GM23338 (cell line): ENCODE data around the gene GON7. TPM values are rescaled to one million over a fixed set of nuclear protein-coding genes. Genes with fewer than 3 reads are reported as not detected.
A peak's percentile ranks its signal among the peaks of the same experiment; 100 is the strongest.

Experiments used
- ATAC-seq: fragments of 200-7000 bp; cut with Tn5 transposase; 3 replicates; pipeline ENCODE4 v1.9.1; 2020
- DNase-seq: peaks from one replicate; pipeline ENCODE4 v3.0.0-alpha.2; 2015; ENCODE audit warnings: low spot score
- H2AFZ ChIP-seq: fragments of 200-600 bp; sonication (generic); 2 replicates; pipeline ENCODE4 v1.8.0; 2016; ENCODE audit warnings: antibody characterized with exemption, mild to moderate bottlenecking, moderate library complexity
- H3F3A ChIP-seq: fragments of 200-600 bp; sonication (generic); replicated peaks from 2 replicates; pipeline ENCODE4 v1.8.0; 2017; ENCODE audit warnings: antibody characterized with exemption, mixed run types, low read depth
- H3K27ac ChIP-seq: fragments of 200-600 bp; sonication (generic); 2 replicates; pipeline ENCODE4 v1.6.1; 2016; ENCODE audit warnings: low read depth
- H3K27me3 ChIP-seq: fragments of 200-600 bp; sonication (generic); 2 replicates; pipeline ENCODE4 v1.8.0; 2016; ENCODE audit warnings: mild to moderate bottlenecking, mixed run types, moderate library complexity; ENCODE audit not compliant: insufficient read depth
- H3K36me3 ChIP-seq: fragments of 200-600 bp; sonication (generic); 2 replicates; pipeline ENCODE4 v1.8.0; 2016; ENCODE audit warnings: mild to moderate bottlenecking; ENCODE audit not compliant: insufficient read depth
- H3K4me1 ChIP-seq: fragments of 200-600 bp; sonication (generic); 2 replicates; pipeline ENCODE4 v1.8.0; 2016; ENCODE audit warnings: mild to moderate bottlenecking, moderate library complexity; ENCODE audit not compliant: insufficient read depth
- H3K4me2 ChIP-seq: fragments of 200-600 bp; sonication (generic); 2 replicates; pipeline ENCODE4 v1.7.1; 2017; ENCODE audit warnings: mixed run types
- H3K4me3 ChIP-seq: fragments of 200-600 bp; sonication (generic); 2 replicates; pipeline ENCODE4 v1.6.1; 2016; ENCODE audit warnings: mixed run types
- H3K79me2 ChIP-seq: fragments of 200-600 bp; sonication (generic); replicated peaks from 2 replicates; pipeline ENCODE4 v1.8.0; 2017; ENCODE audit warnings: mild to moderate bottlenecking; ENCODE audit not compliant: insufficient read depth
- H3K9me2 ChIP-seq: fragments of 200-600 bp; sonication (generic); 2 replicates; pipeline ENCODE4 v1.8.0; 2017; ENCODE audit not compliant: insufficient read depth
- H4K20me1 ChIP-seq: fragments of 200-600 bp; sonication (generic); replicated peaks from 2 replicates; pipeline ENCODE4 v1.8.0; 2017; ENCODE audit warnings: mild to moderate bottlenecking; ENCODE audit not compliant: insufficient read depth
- H3K27ac Mint-ChIP-seq: 2 replicates; pipeline ENCODE4 v1.8.0; 2020; ENCODE audit warnings: inconsistent platforms, mild to moderate bottlenecking, moderate library complexity, mixed read lengths
- H3K27me3 Mint-ChIP-seq: 3 replicates; pipeline ENCODE4 v1.8.0; 2022; ENCODE audit warnings: low read depth, mild to moderate bottlenecking, moderate library complexity, mixed read lengths, inconsistent platforms; ENCODE audit not compliant: insufficient read depth, poor library complexity
- H3K36me3 Mint-ChIP-seq: 3 replicates; pipeline ENCODE4 v1.8.0; 2021; ENCODE audit warnings: low read depth, mild to moderate bottlenecking, inconsistent platforms, moderate library complexity, mixed read lengths
- H3K4me1 Mint-ChIP-seq: 3 replicates; pipeline ENCODE4 v1.8.0; 2020; ENCODE audit warnings: mild to moderate bottlenecking, inconsistent platforms, mixed read lengths
- H3K4me3 Mint-ChIP-seq: 3 replicates; pipeline ENCODE4 v1.8.0; 2021; ENCODE audit warnings: moderate library complexity, mild to moderate bottlenecking, inconsistent platforms, mixed read lengths
- H3K9me3 Mint-ChIP-seq: 3 replicates; pipeline ENCODE4 v1.8.0; 2020; ENCODE audit warnings: moderate library complexity, mild to moderate bottlenecking, inconsistent platforms, mixed read lengths
- JUNB ChIP-seq: IDR thresholded peaks from one replicate; pipeline ENCODE4 v1.6.1; 2016; ENCODE audit warnings: antibody characterized with exemption; ENCODE audit not compliant: unreplicated experiment
- polyA plus RNA-seq: library from polyadenylated mRNA; unstranded; fragments of >200 nt; fragmentation: Nextera tagmentation; extraction: Ambion mirVana; gene quantifications from 2 replicates; pipeline ENCODE4 v1.2.1, GENCODE V29; 2016
- total RNA-seq: library from RNA; depleted of rRNA; stranded (reverse); fragments of >200 nt; shearing (Covaris generic); gene quantifications from 2 replicates; pipeline ENCODE4 v1.2.3, GENCODE V29; 2014
- TF ChIP-seq, protein P1 (sequence below): IDR thresholded peaks from 2 replicates; pipeline ENCODE4 v1.6.1; 2016; ENCODE audit warnings: antibody characterized with exemption
- TF ChIP-seq, protein P2 (sequence below): fragments of 250-450 bp; sonication (Bioruptor Pico); IDR thresholded peaks from 2 replicates; pipeline ENCODE4 v1.5.0; 2020; ENCODE audit warnings: mild to moderate bottlenecking, moderate library complexity
- TF ChIP-seq, protein P3 (sequence below), 2 experiments: fragments of 200-600 bp in 1 of 2; sonication (generic) in 1 of 2; conservative IDR thresholded peaks; 2 replicates each; pipeline versions ENCODE4 v1.5.1 to v1.6.1; 2016 to 2017; ENCODE audit warnings: antibody characterized with exemption in 2 of 2, low read depth in 2 of 2, mild to moderate bottlenecking in 2 of 2, moderate library complexity in 1 of 2

The GON7 gene
- total and polyA plus RNA-seq, 2 experiments from 2014 or later, result 12.8 to 16.6 TPM

DNA sequence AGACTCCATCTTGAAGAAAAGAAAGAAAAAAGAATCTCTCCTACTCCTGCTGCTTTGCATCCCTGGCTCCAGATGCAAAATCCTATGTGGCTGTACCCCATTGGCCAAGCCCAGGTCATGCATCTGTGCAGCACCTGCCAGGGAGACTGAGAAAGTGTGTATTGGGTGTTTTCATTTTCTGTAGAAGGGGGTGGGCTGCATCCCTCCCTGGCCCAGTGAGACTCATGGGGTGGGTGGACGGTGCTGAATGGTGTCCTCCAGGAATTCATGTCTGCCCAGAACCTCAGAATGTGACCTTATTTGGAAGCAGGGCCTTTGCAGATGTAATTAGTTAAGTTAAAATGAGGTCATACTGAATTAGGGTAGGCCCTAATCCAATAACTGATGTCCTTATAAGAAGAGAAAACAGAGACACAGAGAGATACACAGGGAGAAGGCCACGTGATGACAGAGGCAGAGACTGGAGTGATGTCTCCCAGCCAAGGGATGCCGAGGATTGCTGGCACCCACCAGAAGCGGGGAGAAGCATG lies 45.4 kb downstream of the GON7 start:
- Histone ChIP-seq H3K79me2 (no peaks in the 10 kb centered on the region), H3K4me3 (no peak overlapping the region), H3K4me1 (peaks cover 5% of the 10 kb centered on the region; the same call in 1 of the 2 replicates), H3K27me3 (no peaks in the 10 kb centered on the region), H2AFZ (peak overlapping the region; percentile 59; the same call in 1 of the 2 replicates), H3K4me2 (no peak overlapping the region), H3K9me2 (no peaks in the 10 kb centered on the region), H3K27ac (no peak overlapping the region), H3F3A (no peaks in the 10 kb centered on the region), H4K20me1 (no peaks in the 10 kb centered on the region), H3K36me3 (no peaks in the 10 kb centered on the region)
- Mint-ChIP-seq H3K4me1 (peaks cover 8% of the 10 kb centered on the region; the same call in 2 of the 3 replicates), H3K27ac (no peak overlapping the region), H3K27me3 (peaks cover 7% of the 10 kb centered on the region), H3K4me3 (no peak overlapping the region), H3K9me3 (no peaks in the 10 kb centered on the region), H3K36me3 (no peaks in the 10 kb centered on the region)
- DNase-seq, result no peak
- no peak for ATAC-seq
- TF ChIP-seq, protein P1, sequence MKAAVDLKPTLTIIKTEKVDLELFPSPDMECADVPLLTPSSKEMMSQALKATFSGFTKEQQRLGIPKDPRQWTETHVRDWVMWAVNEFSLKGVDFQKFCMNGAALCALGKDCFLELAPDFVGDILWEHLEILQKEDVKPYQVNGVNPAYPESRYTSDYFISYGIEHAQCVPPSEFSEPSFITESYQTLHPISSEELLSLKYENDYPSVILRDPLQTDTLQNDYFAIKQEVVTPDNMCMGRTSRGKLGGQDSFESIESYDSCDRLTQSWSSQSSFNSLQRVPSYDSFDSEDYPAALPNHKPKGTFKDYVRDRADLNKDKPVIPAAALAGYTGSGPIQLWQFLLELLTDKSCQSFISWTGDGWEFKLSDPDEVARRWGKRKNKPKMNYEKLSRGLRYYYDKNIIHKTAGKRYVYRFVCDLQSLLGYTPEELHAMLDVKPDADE, result no peak
- no peak for TF ChIP-seq JUNB
- TF ChIP-seq, protein P2, sequence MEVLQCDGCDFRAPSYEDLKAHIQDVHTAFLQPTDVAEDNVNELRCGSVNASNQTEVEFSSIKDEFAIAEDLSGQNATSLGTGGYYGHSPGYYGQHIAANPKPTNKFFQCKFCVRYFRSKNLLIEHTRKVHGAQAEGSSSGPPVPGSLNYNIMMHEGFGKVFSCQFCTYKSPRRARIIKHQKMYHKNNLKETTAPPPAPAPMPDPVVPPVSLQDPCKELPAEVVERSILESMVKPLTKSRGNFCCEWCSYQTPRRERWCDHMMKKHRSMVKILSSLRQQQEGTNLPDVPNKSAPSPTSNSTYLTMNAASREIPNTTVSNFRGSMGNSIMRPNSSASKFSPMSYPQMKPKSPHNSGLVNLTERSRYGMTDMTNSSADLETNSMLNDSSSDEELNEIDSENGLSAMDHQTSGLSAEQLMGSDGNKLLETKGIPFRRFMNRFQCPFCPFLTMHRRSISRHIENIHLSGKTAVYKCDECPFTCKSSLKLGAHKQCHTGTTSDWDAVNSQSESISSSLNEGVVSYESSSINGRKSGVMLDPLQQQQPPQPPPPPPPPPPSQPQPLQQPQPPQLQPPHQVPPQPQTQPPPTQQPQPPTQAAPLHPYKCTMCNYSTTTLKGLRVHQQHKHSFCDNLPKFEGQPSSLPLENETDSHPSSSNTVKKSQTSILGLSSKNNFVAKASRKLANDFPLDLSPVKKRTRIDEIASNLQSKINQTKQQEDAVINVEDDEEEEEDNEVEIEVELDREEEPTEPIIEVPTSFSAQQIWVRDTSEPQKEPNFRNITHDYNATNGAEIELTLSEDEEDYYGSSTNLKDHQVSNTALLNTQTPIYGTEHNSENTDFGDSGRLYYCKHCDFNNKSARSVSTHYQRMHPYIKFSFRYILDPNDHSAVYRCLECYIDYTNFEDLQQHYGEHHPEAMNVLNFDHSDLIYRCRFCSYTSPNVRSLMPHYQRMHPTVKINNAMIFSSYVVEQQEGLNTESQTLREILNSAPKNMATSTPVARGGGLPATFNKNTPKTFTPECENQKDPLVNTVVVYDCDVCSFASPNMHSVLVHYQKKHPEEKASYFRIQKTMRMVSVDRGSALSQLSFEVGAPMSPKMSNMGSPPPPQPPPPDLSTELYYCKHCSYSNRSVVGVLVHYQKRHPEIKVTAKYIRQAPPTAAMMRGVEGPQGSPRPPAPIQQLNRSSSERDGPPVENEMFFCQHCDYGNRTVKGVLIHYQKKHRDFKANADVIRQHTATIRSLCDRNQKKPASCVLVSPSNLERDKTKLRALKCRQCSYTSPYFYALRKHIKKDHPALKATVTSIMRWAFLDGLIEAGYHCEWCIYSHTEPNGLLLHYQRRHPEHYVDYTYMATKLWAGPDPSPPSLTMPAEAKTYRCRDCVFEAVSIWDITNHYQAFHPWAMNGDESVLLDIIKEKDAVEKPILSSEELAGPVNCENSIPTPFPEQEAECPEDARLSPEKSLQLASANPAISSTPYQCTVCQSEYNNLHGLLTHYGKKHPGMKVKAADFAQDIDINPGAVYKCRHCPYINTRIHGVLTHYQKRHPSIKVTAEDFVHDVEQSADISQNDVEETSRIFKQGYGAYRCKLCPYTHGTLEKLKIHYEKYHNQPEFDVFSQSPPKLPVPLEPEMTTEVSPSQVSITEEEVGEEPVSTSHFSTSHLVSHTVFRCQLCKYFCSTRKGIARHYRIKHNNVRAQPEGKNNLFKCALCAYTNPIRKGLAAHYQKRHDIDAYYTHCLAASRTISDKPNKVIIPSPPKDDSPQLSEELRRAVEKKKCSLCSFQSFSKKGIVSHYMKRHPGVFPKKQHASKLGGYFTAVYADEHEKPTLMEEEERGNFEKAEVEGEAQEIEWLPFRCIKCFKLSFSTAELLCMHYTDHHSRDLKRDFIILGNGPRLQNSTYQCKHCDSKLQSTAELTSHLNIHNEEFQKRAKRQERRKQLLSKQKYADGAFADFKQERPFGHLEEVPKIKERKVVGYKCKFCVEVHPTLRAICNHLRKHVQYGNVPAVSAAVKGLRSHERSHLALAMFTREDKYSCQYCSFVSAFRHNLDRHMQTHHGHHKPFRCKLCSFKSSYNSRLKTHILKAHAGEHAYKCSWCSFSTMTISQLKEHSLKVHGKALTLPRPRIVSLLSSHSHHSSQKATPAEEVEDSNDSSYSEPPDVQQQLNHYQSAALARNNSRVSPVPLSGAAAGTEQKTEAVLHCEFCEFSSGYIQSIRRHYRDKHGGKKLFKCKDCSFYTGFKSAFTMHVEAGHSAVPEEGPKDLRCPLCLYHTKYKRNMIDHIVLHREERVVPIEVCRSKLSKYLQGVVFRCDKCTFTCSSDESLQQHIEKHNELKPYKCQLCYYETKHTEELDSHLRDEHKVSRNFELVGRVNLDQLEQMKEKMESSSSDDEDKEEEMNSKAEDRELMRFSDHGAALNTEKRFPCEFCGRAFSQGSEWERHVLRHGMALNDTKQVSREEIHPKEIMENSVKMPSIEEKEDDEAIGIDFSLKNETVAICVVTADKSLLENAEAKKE (CRISPR knock-in tag), result no peak
- TF ChIP-seq, protein P3, sequence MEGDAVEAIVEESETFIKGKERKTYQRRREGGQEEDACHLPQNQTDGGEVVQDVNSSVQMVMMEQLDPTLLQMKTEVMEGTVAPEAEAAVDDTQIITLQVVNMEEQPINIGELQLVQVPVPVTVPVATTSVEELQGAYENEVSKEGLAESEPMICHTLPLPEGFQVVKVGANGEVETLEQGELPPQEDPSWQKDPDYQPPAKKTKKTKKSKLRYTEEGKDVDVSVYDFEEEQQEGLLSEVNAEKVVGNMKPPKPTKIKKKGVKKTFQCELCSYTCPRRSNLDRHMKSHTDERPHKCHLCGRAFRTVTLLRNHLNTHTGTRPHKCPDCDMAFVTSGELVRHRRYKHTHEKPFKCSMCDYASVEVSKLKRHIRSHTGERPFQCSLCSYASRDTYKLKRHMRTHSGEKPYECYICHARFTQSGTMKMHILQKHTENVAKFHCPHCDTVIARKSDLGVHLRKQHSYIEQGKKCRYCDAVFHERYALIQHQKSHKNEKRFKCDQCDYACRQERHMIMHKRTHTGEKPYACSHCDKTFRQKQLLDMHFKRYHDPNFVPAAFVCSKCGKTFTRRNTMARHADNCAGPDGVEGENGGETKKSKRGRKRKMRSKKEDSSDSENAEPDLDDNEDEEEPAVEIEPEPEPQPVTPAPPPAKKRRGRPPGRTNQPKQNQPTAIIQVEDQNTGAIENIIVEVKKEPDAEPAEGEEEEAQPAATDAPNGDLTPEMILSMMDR (conservative IDR thresholded peaks at IDR 0.05; ENCODE audit: low read depth in 2 of 2), result no peak
